Vagina (tissue), 2 donors: ENCODE data around the gene PISD.

Experiments used
- POLR2A ChIP-seq, 2 donors: fragments of 450-650 bp; IDR thresholded peaks; one replicate each; pipeline ENCODE4 v1.6.1; 2017; ENCODE audit warnings: antibody characterized with exemption in 2 of 2, mild to moderate bottlenecking in 2 of 2, moderate library complexity in 2 of 2
- TF ChIP-seq, protein P1 (sequence below), 3 experiments: fragments of 450-650 bp in 2 of 3; fragments of 200-600 bp in 1 of 3; sonication (generic) in 1 of 3; IDR thresholded peaks; one replicate each; pipeline ENCODE4 v1.5.1; 2017 to 2019; ENCODE audit warnings: antibody characterized with exemption in 3 of 3, mild to moderate bottlenecking in 2 of 3, moderate library complexity in 2 of 3

DNA sequence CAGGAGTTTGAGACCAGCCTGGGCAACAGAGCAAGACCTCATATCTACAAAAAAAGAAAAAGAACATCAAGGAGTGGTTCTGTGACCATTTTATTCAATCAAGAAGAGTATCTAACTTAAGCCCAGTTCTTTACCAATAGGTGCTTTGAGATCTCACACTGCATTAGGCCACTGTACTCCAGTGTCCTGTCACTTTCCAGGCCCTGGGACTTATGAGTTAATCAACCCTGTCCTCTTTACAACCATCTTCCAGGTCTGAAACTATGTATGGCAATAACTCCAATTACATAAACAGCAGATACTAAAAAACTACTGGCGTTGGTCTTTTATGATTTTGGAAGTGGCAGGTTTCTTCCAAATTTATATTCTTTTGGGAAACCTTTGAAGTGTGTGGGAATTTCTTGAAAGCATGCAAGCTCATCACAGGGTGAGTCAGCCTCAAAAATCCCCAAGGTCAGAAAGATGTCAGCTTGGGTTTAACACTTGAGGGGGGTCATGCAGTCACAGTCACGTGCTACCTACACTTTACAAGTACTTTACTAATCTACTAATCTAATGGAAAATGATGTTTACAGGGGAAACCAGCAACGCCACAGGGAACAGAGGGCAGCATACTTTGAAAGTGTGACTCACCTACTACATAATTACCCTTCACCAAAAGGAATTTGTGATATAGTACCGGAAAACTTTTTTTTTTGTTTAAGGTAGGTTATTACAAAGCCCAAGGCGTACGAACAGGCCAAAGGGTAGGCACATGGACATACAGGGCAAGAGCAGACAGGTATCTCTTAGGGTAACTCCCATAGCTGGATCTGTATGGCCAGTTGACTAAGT lies 15.6 kb downstream of the PISD start:
- TF ChIP-seq, protein P1, sequence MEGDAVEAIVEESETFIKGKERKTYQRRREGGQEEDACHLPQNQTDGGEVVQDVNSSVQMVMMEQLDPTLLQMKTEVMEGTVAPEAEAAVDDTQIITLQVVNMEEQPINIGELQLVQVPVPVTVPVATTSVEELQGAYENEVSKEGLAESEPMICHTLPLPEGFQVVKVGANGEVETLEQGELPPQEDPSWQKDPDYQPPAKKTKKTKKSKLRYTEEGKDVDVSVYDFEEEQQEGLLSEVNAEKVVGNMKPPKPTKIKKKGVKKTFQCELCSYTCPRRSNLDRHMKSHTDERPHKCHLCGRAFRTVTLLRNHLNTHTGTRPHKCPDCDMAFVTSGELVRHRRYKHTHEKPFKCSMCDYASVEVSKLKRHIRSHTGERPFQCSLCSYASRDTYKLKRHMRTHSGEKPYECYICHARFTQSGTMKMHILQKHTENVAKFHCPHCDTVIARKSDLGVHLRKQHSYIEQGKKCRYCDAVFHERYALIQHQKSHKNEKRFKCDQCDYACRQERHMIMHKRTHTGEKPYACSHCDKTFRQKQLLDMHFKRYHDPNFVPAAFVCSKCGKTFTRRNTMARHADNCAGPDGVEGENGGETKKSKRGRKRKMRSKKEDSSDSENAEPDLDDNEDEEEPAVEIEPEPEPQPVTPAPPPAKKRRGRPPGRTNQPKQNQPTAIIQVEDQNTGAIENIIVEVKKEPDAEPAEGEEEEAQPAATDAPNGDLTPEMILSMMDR (IDR thresholded peaks at IDR 0.05) = no peak
- no peak for TF ChIP-seq POLR2A (IDR thresholded peaks at IDR 0.05)
